Neural progenitor cell (in vitro differentiated cells): ENCODE data around the gene R3HDM2. TPM values are rescaled to one million over a fixed set of nuclear protein-coding genes. Genes with fewer than 3 reads are reported as not detected.

Source experiments
- DNase-seq: peaks from one replicate; pipeline ENCODE4 v3.0.0-alpha.2; 2016; ENCODE audit warnings: low spot score
- H2AFZ ChIP-seq: fragments of 200-600 bp; sonication (generic); replicated peaks from 2 replicates; pipeline ENCODE4 v1.6.1; 2016; ENCODE audit warnings: antibody characterized with exemption
- H3F3A ChIP-seq: fragments of 200-600 bp; sonication (generic); 2 replicates; pipeline ENCODE4 v1.6.1; 2016; ENCODE audit warnings: antibody characterized with exemption, low read depth
- H3K27ac ChIP-seq: fragments of 200-600 bp; sonication (generic); 2 replicates; pipeline ENCODE4 v1.5.1; 2016; ENCODE audit warnings: mild to moderate bottlenecking
- H3K27me3 ChIP-seq: fragments of 200-600 bp; sonication (generic); 2 replicates; pipeline ENCODE4 v1.6.1; 2016; ENCODE audit warnings: mild to moderate bottlenecking, moderate library complexity
- H3K36me3 ChIP-seq: fragments of 200-600 bp; sonication (generic); 2 replicates; pipeline ENCODE4 v1.5.1; 2016
- H3K4me1 ChIP-seq: fragments of 200-600 bp; sonication (generic); 2 replicates; pipeline ENCODE4 v1.6.1; 2016; ENCODE audit warnings: mixed run types
- H3K4me2 ChIP-seq: fragments of 200-600 bp; sonication (generic); 2 replicates; pipeline ENCODE4 v1.6.1; 2016
- H3K4me3 ChIP-seq: fragments of 200-600 bp; sonication (generic); 2 replicates; pipeline ENCODE4 v1.5.1; 2016
- H3K79me2 ChIP-seq: fragments of 200-600 bp; sonication (generic); 2 replicates; pipeline ENCODE4 v1.6.1; 2016; ENCODE audit warnings: low read depth
- H3K9ac ChIP-seq: fragments of 200-600 bp; sonication (generic); 2 replicates; pipeline ENCODE4 v1.6.1; 2016
- H3K9me3 ChIP-seq: fragments of 200-600 bp; sonication (generic); 2 replicates; pipeline ENCODE4 v1.5.1; 2016; ENCODE audit warnings: low read depth
- H4K20me1 ChIP-seq: fragments of 200-600 bp; sonication (generic); 2 replicates; pipeline ENCODE4 v1.6.1; 2016; ENCODE audit warnings: low read depth
- H3K27ac Mint-ChIP-seq: 3 replicates; pipeline ENCODE4 v1.8.0; 2021; ENCODE audit warnings: mixed read lengths
- H3K27me3 Mint-ChIP-seq: 2 replicates; pipeline ENCODE4 v1.8.0; 2022; ENCODE audit warnings: low read depth, mild to moderate bottlenecking, inconsistent platforms, moderate library complexity, mixed read lengths; ENCODE audit not compliant: insufficient read depth
- H3K36me3 Mint-ChIP-seq: 3 replicates; pipeline ENCODE4 v1.8.0; 2021; ENCODE audit warnings: mixed read lengths
- H3K4me1 Mint-ChIP-seq: 3 replicates; pipeline ENCODE4 v1.8.0; 2021; ENCODE audit warnings: mixed read lengths
- H3K4me3 Mint-ChIP-seq: 3 replicates; pipeline ENCODE4 v1.8.0; 2021; ENCODE audit warnings: mild to moderate bottlenecking, moderate library complexity, mixed read lengths
- H3K9me3 Mint-ChIP-seq: 3 replicates; pipeline ENCODE4 v1.8.0; 2020; ENCODE audit warnings: mixed read lengths
- EZH2 ChIP-seq: fragments of 200-600 bp; sonication (generic); IDR thresholded peaks from 2 replicates; pipeline ENCODE4 v1.6.1; 2017; ENCODE audit warnings: antibody characterized with exemption, mild to moderate bottlenecking, moderate library complexity
- EZH2phosphoT487 ChIP-seq: fragments of 200-600 bp; sonication (generic); IDR thresholded peaks from 2 replicates; pipeline ENCODE4 v1.6.1; 2017; ENCODE audit warnings: antibody characterized with exemption
- total RNA-seq: library from RNA; depleted of rRNA; stranded (reverse); fragments of >200 nt; gene quantifications from 2 replicates; pipeline ENCODE4 v1.2.3, GENCODE V29; 2015; ENCODE audit warnings: low replicate concordance
- TF ChIP-seq, protein P1 (sequence below): fragments of 200-600 bp; sonication (generic); IDR thresholded peaks from 2 replicates; pipeline ENCODE4 v1.5.1; 2017; ENCODE audit warnings: antibody characterized with exemption, mild to moderate bottlenecking

The R3HDM2 gene
- total RNA-seq, 1 donor from 2014 or later, result 40.0 TPM

DNA sequence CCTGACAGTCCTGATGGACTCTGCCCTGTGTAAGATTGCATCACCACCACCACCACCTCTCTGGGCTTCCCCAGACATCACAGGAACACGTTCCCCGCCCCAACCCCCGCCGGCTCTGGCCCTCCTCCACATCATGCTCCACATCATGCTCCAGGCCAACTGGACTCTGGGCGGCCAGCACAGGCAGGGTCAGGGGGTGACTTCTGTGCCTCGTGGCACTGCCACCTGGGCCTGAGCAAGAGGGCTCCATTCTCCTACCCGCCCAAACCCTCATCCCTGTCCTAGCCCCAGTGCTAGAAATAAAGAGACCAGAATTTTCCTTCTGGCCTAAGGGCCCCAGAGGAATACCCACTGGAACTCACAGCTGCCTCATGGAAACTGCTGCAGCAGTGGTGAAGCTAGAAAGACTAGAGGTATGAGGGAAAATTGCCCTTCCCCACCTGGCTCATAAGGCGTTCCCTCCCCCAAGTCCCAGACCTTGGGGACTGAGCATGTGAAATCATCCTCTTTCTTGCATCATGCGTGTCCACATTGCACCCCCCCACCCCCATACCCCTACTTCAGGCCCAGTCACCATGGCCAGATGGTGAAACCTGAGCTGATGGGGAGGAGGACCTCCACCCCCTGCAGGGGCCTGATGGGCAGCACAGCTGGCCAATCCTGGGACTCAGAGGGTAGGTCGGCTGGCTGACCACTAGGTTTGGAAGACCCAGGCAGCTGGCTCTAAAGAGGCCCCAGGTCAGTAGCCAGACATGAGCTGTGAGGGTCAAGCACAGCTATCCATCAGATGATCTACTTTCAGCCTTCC is 23.9 kb upstream of the R3HDM2 start, which contains the start of gene INHBE:
TSS of gene INHBE (plus strand) at position 742 of the 808 bp plus-strand sequence. CDS start 230 bp downstream, outside the sequence.
- Mint-ChIP-seq H3K36me3 (no peaks in the 10 kb centered on the region), H3K27me3 (peaks cover 26% of the 10 kb centered on the region), H3K4me3 (peak within 1 kb of the TSS; percentile 72), H3K27ac (no peak within 1 kb of the TSS), H3K4me1 (peaks cover 38% of the 10 kb centered on the region), H3K9me3 (no peaks in the 10 kb centered on the region)
- no peaks in the 10 kb centered on the region for H3K79me2 ChIP-seq
- H3K9me3 ChIP-seq, result no peaks in the 10 kb centered on the region
- TF ChIP-seq EZH2, result no peak
- no peak for TF ChIP-seq EZH2phosphoT487
- TF ChIP-seq, protein P1, sequence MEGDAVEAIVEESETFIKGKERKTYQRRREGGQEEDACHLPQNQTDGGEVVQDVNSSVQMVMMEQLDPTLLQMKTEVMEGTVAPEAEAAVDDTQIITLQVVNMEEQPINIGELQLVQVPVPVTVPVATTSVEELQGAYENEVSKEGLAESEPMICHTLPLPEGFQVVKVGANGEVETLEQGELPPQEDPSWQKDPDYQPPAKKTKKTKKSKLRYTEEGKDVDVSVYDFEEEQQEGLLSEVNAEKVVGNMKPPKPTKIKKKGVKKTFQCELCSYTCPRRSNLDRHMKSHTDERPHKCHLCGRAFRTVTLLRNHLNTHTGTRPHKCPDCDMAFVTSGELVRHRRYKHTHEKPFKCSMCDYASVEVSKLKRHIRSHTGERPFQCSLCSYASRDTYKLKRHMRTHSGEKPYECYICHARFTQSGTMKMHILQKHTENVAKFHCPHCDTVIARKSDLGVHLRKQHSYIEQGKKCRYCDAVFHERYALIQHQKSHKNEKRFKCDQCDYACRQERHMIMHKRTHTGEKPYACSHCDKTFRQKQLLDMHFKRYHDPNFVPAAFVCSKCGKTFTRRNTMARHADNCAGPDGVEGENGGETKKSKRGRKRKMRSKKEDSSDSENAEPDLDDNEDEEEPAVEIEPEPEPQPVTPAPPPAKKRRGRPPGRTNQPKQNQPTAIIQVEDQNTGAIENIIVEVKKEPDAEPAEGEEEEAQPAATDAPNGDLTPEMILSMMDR, result no peak
- H3K36me3 ChIP-seq, result no peaks in the 10 kb centered on the region
- peak within 1 kb of the TSS; percentile 67 for H2AFZ ChIP-seq
- H4K20me1 ChIP-seq, result no peaks in the 10 kb centered on the region
- DNase-seq, result peak; percentile 86
- no peak within 1 kb of the TSS for H3K9ac ChIP-seq
- no peak within 1 kb of the TSS for H3K27ac ChIP-seq
- H3K27me3 ChIP-seq, result no peaks in the 10 kb centered on the region
- peaks cover 24% of the 10 kb centered on the region for H3K4me1 ChIP-seq
- H3K4me2 ChIP-seq, result peak within 1 kb of the TSS; percentile 50
- H3K4me3 ChIP-seq, result no peak within 1 kb of the TSS
- H3F3A ChIP-seq, result peaks cover 3% of the 10 kb centered on the region

DNA sequence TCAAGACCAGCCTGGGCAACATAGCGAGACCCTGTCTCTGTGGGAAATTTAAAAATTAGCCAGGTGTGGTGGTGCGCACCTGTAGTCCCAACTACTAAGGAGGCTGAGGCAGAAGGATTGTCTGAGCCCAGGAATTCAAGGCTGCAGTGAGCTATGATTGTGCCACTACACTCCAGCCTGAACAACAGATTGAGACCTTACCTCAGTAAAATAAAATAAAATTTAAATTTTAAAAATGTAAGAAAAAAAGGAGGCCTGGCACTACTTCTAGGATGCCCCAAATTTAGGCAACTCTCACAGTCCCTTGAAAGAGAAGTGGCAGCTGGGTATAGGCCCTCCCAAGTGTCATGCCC is 23.3 kb upstream of the R3HDM2 start:
- no peaks in the 10 kb centered on the region for H3K9me3 Mint-ChIP-seq
- Histone ChIP-seq H3K36me3 (no peaks in the 10 kb centered on the region), H3K79me2 (no peaks in the 10 kb centered on the region), H3K9me3 (no peaks in the 10 kb centered on the region), H3K4me3 (no peak overlapping the region), H3K27me3 (no peaks in the 10 kb centered on the region), H3K9ac (no peak overlapping the region), H2AFZ (no peak overlapping the region), H4K20me1 (no peaks in the 10 kb centered on the region), H3F3A (no peaks in the 10 kb centered on the region), H3K4me1 (peaks cover 24% of the 10 kb centered on the region), H3K27ac (no peak overlapping the region), H3K4me2 (no peak overlapping the region)
- H3K27me3 Mint-ChIP-seq, result peaks cover 22% of the 10 kb centered on the region
- no peak for TF ChIP-seq EZH2
- no peak for TF ChIP-seq EZH2phosphoT487
- TF ChIP-seq, protein P1, result no peak
- DNase-seq, result no peak
- no peak overlapping the region for H3K27ac Mint-ChIP-seq
- H3K4me3 Mint-ChIP-seq, result no peak overlapping the region
- no peaks in the 10 kb centered on the region for H3K36me3 Mint-ChIP-seq
- H3K4me1 Mint-ChIP-seq, result peaks cover 35% of the 10 kb centered on the region

DNA sequence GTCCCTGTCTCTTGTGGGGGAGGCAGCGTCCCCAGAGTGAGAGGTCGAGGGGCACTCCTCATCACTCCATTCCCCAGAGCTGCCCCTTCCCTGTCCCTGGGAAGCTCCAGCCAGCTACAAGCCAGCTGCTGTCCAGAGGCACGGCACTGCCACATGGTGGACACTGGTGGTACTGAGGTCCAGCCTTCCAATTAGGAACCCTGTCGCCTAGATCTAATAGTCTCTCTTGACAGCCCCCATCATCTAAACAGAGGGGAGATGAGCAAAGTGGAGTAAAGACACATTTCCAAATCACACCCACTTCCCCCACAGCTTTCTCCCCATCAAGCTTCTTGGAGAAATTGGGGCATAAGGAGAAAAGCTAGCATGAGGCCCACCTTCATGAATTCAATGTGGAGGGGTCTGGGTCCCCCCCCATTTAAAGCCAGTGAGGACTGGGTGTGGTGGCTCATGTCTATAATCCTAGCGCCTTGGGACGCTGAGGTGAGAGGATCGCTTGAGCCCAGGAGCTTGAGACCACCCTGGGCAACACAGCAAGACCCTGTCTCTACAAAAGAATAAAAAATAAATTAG is 22.2 kb upstream of the R3HDM2 start:
- H4K20me1 ChIP-seq, result no peaks in the 10 kb centered on the region
- no peak overlapping the region for H3K4me2 ChIP-seq
- H3K27ac ChIP-seq, result no peak overlapping the region
- H3K27me3 Mint-ChIP-seq, result peaks cover 18% of the 10 kb centered on the region
- no peaks in the 10 kb centered on the region for H3K36me3 ChIP-seq
- no peaks in the 10 kb centered on the region for H3K9me3 ChIP-seq
- no peak overlapping the region for H3K27ac Mint-ChIP-seq
- no peaks in the 10 kb centered on the region for H3K79me2 ChIP-seq
- H3F3A ChIP-seq, result no peaks in the 10 kb centered on the region
- H3K4me1 ChIP-seq, result peaks cover 20% of the 10 kb centered on the region
- peak; percentile 89 for DNase-seq
- H3K27me3 ChIP-seq, result no peaks in the 10 kb centered on the region
- H2AFZ ChIP-seq, result peak overlapping the region; percentile 65
- H3K4me3 Mint-ChIP-seq, result no peak overlapping the region
- no peak for TF ChIP-seq EZH2phosphoT487
- TF ChIP-seq, protein P1, result peak; percentile 89
- H3K9me3 Mint-ChIP-seq, result no peaks in the 10 kb centered on the region
- H3K36me3 Mint-ChIP-seq, result no peaks in the 10 kb centered on the region
- peaks cover 29% of the 10 kb centered on the region for H3K4me1 Mint-ChIP-seq
- H3K9ac ChIP-seq, result no peak overlapping the region
- H3K4me3 ChIP-seq, result no peak overlapping the region
